Adipocyte (in vitro differentiated cells): ENCODE data around the gene RIGI.

Experiments used
- DNase-seq: peaks from one replicate; pipeline ENCODE4 v3.0.0-alpha.2; 2015; ENCODE audit warnings: low read depth
- H3K27me3 ChIP-seq: replicated peaks from 2 replicates; pipeline ENCODE4 v1.7.0; 2013; ENCODE audit warnings: mild to moderate bottlenecking, low read length, moderate library complexity; ENCODE audit not compliant: control insufficient read depth, insufficient read depth
- H3K36me3 ChIP-seq: 2 replicates; pipeline ENCODE4 v1.7.0; 2013; ENCODE audit warnings: low read length, mild to moderate bottlenecking, moderate library complexity; ENCODE audit not compliant: control insufficient read depth, insufficient read depth, severe bottlenecking
- H3K4me1 ChIP-seq: 2 replicates; pipeline ENCODE4 v1.7.0; 2013; ENCODE audit warnings: mild to moderate bottlenecking, low read length, moderate library complexity; ENCODE audit not compliant: control insufficient read depth, insufficient read depth
- H3K4me3 ChIP-seq: 2 replicates; pipeline ENCODE4 v1.7.0; 2013; ENCODE audit warnings: mild to moderate bottlenecking, low read length, moderate library complexity
- H3K9ac ChIP-seq: 2 replicates; pipeline ENCODE4 v1.7.0; 2013; ENCODE audit warnings: mild to moderate bottlenecking, low read length, moderate library complexity
- H3K9me3 ChIP-seq: 2 replicates; pipeline ENCODE4 v1.7.0; 2013; ENCODE audit warnings: mild to moderate bottlenecking, low read length, moderate library complexity; ENCODE audit not compliant: control insufficient read depth

RIGI gene

DNA sequence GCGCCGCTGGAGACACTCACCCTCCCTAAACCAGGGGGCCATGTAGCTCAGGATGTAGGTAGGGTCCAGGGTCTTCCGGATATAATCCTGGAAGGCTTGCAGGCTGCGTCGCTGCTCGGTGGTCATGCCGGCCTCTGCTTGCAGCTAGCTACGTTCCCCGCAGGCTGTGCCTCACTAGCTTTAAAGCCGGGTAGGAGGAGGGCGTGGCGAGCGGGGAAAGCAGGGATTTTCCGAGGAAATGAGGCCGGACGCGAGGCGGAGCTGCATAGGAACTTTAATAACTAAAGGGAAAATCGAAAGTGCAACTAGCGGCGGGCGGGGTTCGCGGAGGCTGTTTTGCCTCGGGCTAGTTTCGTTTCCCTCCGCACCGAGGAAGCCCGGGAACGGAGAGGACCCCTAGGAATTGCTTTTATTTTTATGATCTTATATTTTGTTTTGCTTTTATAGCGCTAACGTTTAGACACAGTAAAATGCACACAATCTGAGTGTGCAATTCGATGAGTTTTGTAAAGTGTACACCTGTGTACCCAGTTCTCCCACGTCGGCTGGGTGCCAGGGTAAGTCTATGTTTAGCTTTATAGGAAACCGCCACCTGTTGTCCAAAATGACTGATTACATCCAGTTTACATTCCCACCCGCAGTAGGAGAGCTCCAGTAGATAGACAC, at the start of gene RIGI:
Gene RIGI, minus strand, starts transcription at position 156 of the 666 bp plus-strand sequence. Its CDS starts 30 bp downstream, at position 126.
- no peaks in the 10 kb centered on the region for H3K27me3 ChIP-seq
- H3K4me3 ChIP-seq = peak within 1 kb of the TSS; percentile 92
- no peaks in the 10 kb centered on the region for H3K9me3 ChIP-seq
- DNase-seq = peak; percentile 98
- H3K4me1 ChIP-seq = peaks cover 6% of the 10 kb centered on the region
- H3K36me3 ChIP-seq = no peaks in the 10 kb centered on the region
- peak within 1 kb of the TSS; percentile 91 for H3K9ac ChIP-seq

DNA sequence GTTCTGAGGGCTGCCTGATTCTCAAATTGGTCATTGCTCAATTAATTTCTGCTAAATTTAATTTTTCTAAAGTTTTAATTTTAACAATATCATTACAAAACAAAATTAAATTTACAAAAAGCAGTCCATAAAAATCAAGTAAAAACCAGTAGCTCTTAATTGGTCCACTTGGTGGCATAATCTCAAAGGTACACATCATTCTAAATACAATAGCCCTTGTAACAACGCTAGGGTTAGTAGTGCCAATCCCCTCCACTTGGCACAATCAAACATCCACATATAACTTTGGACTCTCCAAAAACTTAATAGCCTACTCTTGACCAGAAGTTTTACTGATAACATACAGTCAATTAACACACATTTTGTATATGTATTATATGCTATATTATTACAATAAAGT, 48.9 kb upstream of the RIGI start:
- H3K4me3 ChIP-seq = no peak overlapping the region
- no peak for DNase-seq
- no peaks in the 10 kb centered on the region for H3K9me3 ChIP-seq
- H3K36me3 ChIP-seq = no peaks in the 10 kb centered on the region
- no peaks in the 10 kb centered on the region for H3K27me3 ChIP-seq
- peaks cover 15% of the 10 kb centered on the region for H3K4me1 ChIP-seq
- no peak overlapping the region for H3K9ac ChIP-seq

DNA sequence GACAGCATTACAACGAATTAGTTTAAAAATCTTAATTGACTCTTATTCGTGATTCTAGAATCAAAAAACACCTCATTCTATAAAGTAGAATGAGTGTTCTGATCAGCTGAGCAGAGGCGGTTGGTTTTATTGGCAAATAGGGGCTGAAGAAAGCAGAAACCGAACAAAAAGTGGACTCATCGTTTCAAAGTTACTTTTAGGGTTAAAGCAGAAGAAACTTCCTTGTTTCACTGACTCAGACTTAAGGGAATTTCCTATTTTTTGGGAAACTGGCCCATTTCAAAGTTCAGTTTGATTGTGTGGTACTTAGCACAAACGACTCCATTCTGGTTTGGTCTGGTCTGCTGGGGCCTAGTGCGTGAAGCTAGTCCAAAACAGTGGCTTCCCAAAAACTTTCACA, 47.8 kb upstream of the RIGI start:
- Histone ChIP-seq H3K9me3 (no peaks in the 10 kb centered on the region), H3K9ac (peak overlapping the region; percentile 91), H3K27me3 (no peaks in the 10 kb centered on the region), H3K4me1 (peaks cover 15% of the 10 kb centered on the region), H3K4me3 (peak overlapping the region; percentile 92), H3K36me3 (no peaks in the 10 kb centered on the region)
- DNase-seq = no peak

DNA sequence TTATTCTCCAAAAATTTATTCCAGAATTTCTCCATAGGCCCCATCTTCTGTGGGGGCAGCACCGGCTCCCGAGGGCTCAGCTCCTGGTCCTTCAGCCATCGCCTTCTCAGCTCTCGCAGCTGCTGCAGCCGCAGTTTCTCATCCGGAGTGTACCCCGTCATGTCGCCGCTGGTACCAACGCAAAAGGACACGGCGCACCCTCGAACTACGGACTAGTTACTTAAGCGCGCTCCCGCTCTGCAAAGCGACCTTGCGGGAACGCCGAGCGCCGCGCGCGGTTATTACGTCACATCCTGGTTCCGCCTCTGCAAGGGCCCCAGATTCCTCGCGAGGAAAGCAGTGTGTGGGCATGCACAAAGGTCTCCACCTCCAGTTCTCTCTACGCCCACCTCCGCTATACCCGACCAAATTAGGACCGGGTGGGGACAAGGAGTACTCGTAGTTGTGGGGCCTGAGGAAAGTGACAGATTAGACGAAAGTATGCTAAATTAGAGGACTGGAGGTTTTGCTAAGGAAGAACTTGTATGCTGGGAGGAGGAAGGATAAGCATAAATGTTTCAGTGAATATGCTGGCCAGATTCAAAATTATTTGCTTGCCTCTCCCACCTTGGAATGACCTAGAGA, 47.0 kb upstream of the RIGI start, which contains the start of gene NDUFB6:
Gene NDUFB6, minus strand, starts transcription at position 260 of the 624 bp plus-strand sequence. Its CDS starts 99 bp downstream, at position 161.
- Histone ChIP-seq H3K4me1 (peaks cover 15% of the 10 kb centered on the region), H3K27me3 (no peaks in the 10 kb centered on the region), H3K36me3 (peaks cover 3% of the 10 kb centered on the region), H3K4me3 (peak within 1 kb of the TSS; percentile 92), H3K9ac (peak within 1 kb of the TSS; percentile 91), H3K9me3 (no peaks in the 10 kb centered on the region)
- peak; percentile 97 for DNase-seq

DNA sequence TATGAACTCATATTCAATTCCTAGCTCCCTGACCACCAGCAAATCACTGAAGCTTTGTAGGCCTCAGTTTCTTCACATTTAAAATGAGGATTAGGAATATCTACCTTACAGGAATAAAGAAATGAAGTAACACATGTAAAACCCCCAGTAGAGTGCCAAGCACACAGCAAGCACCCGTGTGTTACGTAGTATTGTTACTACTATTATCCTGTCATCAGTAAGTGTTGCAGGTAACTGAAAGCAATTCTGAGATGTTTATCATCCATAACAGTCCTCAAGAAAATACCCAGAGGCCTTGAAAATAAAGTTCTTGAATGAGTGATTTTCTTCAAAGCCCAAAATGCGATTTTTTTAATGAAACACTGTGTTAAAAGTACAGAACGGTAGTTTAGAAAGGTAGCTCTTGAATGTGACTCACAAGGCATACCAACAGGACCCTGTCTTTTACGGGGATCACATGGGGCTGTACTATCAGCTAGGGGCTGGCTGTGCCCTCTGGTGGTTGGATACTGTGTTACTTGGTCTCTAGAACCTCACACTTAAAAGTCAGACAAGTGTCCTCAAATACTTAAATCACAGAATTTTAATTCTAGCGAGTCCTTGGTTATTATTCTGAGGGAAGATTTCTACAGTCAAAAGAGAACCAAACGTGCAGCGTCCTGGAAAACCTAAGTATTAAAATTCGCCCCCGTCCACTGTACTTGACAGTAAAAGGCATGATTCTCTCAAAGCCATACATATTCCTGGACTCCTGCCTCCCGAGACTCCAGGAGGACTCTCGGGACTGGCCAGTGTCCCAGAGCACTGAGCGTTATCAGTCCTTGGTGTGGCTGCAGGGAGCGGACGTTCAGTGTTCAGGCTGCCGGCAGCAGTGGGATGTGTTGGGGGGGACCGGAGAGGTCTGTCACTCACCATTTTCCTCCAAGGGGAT, 46.2 kb upstream of the RIGI start:
- Histone ChIP-seq H3K4me1 (peaks cover 15% of the 10 kb centered on the region), H3K27me3 (no peaks in the 10 kb centered on the region), H3K9ac (peak overlapping the region; percentile 91), H3K9me3 (no peaks in the 10 kb centered on the region), H3K4me3 (peak overlapping the region; percentile 92), H3K36me3 (peaks cover 9% of the 10 kb centered on the region)
- DNase-seq = peak; percentile 90

DNA sequence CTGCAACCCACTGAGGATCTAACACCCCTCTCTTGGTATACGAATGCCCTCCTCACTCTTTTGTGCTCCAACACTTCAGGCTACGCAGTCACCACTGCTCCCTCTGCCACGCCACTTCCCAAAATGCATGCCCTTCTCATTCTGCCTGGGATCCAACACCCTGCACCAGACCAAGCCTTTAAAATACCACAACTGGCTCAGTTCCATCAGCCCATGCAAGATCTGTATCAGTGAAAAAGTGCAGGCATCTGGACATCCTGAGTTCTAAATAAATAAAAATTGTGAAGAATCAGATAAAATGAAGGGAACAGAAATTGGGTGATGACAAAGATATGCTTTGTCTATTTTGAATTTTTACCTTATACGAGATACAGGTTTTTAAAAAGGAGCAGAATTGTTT, 44.3 kb upstream of the RIGI start:
- Histone ChIP-seq H3K4me1 (peaks cover 15% of the 10 kb centered on the region), H3K4me3 (no peak overlapping the region), H3K36me3 (peaks cover 25% of the 10 kb centered on the region), H3K9ac (no peak overlapping the region), H3K9me3 (no peaks in the 10 kb centered on the region), H3K27me3 (no peaks in the 10 kb centered on the region)
- DNase-seq = no peak

DNA sequence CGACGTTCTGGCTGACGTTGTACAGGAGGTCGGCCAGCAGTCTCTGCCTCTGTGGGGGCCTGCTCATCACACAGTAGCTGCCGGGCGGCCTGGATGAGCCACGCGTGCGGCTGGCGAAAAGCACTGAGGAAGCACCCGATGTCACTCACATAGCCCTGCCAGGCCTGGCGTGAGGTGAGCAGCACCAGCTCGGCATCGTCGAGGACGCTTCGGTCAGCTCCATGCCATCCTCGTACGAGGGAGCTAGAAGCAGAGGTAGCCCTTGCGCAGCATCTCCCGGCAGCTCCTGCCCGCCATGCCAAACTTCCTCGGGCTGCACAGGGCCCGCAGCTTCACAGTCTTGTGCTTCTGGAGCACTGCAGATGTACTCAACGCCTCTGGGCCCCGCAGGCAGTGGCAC, 40.8 kb upstream of the RIGI start:
- peaks cover 6% of the 10 kb centered on the region for H3K4me1 ChIP-seq
- DNase-seq = no peak
- H3K9me3 ChIP-seq = no peaks in the 10 kb centered on the region
- H3K4me3 ChIP-seq = no peak overlapping the region
- H3K36me3 ChIP-seq = peaks cover 27% of the 10 kb centered on the region
- no peaks in the 10 kb centered on the region for H3K27me3 ChIP-seq
- no peak overlapping the region for H3K9ac ChIP-seq

DNA sequence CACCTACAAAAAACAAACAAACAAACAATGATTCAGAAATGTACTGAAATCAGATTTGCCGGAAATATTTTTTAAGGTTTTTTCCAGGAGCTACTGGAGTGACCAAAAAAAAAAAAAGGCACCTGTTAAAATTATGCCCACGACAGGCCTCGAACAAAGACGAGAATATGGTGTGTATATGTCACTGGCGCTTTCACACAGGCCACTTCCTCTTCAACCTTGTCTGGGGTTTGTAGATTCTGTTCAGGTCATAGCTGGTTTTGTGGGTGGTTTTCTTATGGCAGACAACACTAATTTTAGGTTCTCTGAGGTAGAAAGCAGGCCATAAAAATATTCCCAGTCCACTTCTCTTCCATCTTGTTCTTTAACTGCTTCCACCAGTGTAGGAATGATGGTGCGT, 40.0 kb upstream of the RIGI start:
- no peak for DNase-seq
- H3K36me3 ChIP-seq = peaks cover 27% of the 10 kb centered on the region
- no peak overlapping the region for H3K4me3 ChIP-seq
- H3K9me3 ChIP-seq = no peaks in the 10 kb centered on the region
- no peak overlapping the region for H3K9ac ChIP-seq
- H3K4me1 ChIP-seq = no peaks in the 10 kb centered on the region
- H3K27me3 ChIP-seq = no peaks in the 10 kb centered on the region

DNA sequence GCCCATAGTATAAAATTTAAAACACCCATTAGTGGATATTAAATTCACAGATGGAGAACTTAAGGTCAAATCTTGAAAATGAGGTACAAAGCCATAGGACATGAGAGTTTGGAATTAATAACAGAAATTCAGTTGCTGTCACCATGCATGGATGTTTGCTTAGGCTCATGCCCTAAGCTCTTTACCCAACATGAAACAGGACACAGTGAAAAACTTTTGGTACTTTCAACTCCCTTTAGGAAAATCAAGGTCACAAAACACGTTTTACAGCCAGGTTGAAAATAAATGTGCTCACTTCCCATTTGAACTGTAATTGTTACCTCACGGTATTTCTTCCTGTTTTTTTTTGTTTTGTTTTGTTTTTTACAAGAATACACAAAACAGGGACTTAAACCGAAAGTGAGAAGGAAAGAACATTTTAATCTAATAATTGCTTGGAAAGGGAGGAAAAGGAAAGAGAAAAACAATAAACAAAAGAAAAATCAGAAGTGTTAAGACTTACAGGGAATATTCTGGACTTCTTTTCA, 32.5 kb upstream of the RIGI start:
- no peak overlapping the region for H3K9ac ChIP-seq
- H3K4me3 ChIP-seq = no peak overlapping the region
- no peak for DNase-seq
- no peaks in the 10 kb centered on the region for H3K27me3 ChIP-seq
- H3K9me3 ChIP-seq = no peaks in the 10 kb centered on the region
- H3K36me3 ChIP-seq = no peaks in the 10 kb centered on the region
- peaks cover 4% of the 10 kb centered on the region for H3K4me1 ChIP-seq

DNA sequence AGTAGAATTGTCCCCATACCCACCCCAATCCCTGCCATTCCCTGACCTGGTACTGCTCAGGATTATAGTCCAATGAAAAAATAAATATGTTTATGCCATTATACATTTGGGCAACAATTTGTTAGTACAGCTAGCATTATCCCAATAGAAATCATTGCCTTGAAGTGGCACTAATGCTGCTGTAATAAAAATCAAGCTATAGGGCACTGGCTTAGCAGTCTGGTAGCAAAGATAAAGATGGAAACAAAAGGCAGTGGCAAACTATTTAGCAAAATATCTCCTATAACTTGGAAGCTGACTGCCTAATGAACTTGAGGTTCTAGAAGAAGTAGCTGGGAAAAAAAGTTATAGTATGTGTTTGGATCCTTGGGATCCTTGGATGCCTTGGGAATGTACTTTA, 28.6 kb upstream of the RIGI start:
- H3K27me3 ChIP-seq = no peaks in the 10 kb centered on the region
- no peak for DNase-seq
- H3K36me3 ChIP-seq = no peaks in the 10 kb centered on the region
- H3K9me3 ChIP-seq = no peaks in the 10 kb centered on the region
- H3K4me3 ChIP-seq = no peak overlapping the region
- peaks cover 18% of the 10 kb centered on the region for H3K4me1 ChIP-seq
- no peak overlapping the region for H3K9ac ChIP-seq

DNA sequence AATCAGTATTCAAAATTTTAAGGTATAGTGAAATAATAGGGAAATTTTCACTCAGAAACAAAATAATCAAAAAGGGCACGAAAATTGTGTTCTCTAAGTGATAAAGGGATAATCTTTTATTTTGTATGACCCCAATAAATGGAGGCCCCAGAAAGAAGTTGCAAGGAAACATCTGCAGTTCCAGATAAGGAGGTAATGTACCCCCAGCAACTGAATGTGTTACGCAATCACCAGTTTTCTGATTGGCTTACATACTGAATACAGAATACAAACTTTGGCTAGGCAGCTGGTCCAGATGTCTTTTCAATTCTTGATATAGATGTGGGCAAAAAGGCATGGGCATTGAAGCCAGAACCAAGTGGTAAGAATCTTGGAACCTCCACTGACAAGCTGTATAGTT, 28.1 kb upstream of the RIGI start:
- Histone ChIP-seq H3K9me3 (no peaks in the 10 kb centered on the region), H3K4me1 (peaks cover 22% of the 10 kb centered on the region), H3K9ac (no peak overlapping the region), H3K4me3 (no peak overlapping the region), H3K36me3 (no peaks in the 10 kb centered on the region), H3K27me3 (no peaks in the 10 kb centered on the region)
- DNase-seq = peak; percentile 64
